ENCODE measurements around the gene TRAPPC10.

DNA sequence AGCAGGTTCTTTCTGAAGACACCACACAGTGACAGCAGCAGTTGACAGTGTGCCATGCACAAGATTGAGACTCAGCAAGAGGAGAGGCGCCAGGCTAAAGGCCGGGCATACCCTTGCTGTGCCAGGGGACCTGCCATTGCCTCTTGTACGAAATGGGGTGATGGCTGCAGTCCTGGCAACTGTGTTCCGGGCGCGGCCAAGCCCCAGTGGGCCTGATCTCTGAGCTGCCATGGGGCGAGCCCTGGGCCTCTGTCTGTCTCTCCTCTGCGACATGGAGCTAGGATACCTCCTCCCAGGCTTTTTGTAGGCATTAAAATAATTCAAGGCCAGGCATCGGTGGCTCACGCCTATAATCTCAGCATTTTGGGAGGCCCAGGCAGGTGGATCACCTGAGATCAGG lies 9.6 kb upstream of the TRAPPC10 start:
- TF ChIP-seq EZH2 (IDR thresholded peaks at IDR 0.05; ENCODE audit: insufficient read depth, poor library complexity, severe bottlenecking) (no peak), EZH2phosphoT487 (IDR thresholded peaks at IDR 0.05; ENCODE audit: insufficient read depth, low read depth) (no peak)

Measured in GM23248 (cell line).